ENCODE results near the gene RBMS1.

Gene RBMS1

GRCh38 chr2:160275656-160276055 lies 218.0 kb downstream of the RBMS1 start:
- no peak for DNase-seq (ENCODE audit: low spot score)

GRCh38 chr2:160271171-160272086 lies 222.2 kb downstream of the RBMS1 start:
- DNase-seq (ENCODE audit: low spot score), result no peak

- no peak for DNase-seq (ENCODE audit: low spot score)
These were observed 223.0 kb downstream of the RBMS1 start for GRCh38 chr2:160270571-160271113.

- peak; percentile 70 for DNase-seq (ENCODE audit: low spot score)
These were observed 223.6 kb downstream of the RBMS1 start for GRCh38 chr2:160269803-160270570.

GRCh38 chr2:160269365-160269764 lies 224.2 kb downstream of the RBMS1 start:
- DNase-seq (ENCODE audit: low spot score), result no peak

GRCh38 chr2:160268151-160268781 lies 225.3 kb downstream of the RBMS1 start:
- DNase-seq (ENCODE audit: low spot score), result no peak

GRCh38 chr2:160267692-160268091 lies 225.9 kb downstream of the RBMS1 start:
- DNase-seq (ENCODE audit: low spot score), result no peak

- DNase-seq (ENCODE audit: low spot score), result no peak
These were observed 226.6 kb downstream of the RBMS1 start for GRCh38 chr2:160267022-160267421.

GRCh38 chr2:160266037-160266551 lies 227.5 kb downstream of the RBMS1 start:
- DNase-seq (ENCODE audit: low spot score), result no peak

- DNase-seq (ENCODE audit: low spot score), result no peak
These were observed 229.3 kb downstream of the RBMS1 start for GRCh38 chr2:160264308-160264707.

GRCh38 chr2:160261732-160262131 lies 231.9 kb downstream of the RBMS1 start:
- DNase-seq (ENCODE audit: low spot score), result no peak

GRCh38 chr2:160258492-160258805 lies 235.2 kb downstream of the RBMS1 start:
- DNase-seq (ENCODE audit: low spot score), result no peak

GRCh38 chr2:160257743-160258491 lies 235.7 kb downstream of the RBMS1 start:
- DNase-seq (ENCODE audit: low spot score), result no peak

GRCh38 chr2:160257041-160257742 lies 236.4 kb downstream of the RBMS1 start:
- DNase-seq (ENCODE audit: low spot score), result no peak

GRCh38 chr2:160256507-160256906 lies 237.1 kb downstream of the RBMS1 start:
- no peak for DNase-seq (ENCODE audit: low spot score)

- DNase-seq (ENCODE audit: low spot score), result no peak
These were observed 238.2 kb downstream of the RBMS1 start for GRCh38 chr2:160255408-160255807.

- DNase-seq (ENCODE audit: low spot score), result no peak
These were observed 239.3 kb downstream of the RBMS1 start for GRCh38 chr2:160254189-160254762.

- DNase-seq (ENCODE audit: low spot score), result no peak
These were observed 240.0 kb downstream of the RBMS1 start for GRCh38 chr2:160253440-160254188.

- no peak for DNase-seq (ENCODE audit: low spot score)
These were observed 240.7 kb downstream of the RBMS1 start for GRCh38 chr2:160252900-160253299.
